Astrocyte (in vitro differentiated cells and primary cell): ENCODE results near the gene DNASE1L2.

Experiments
- CTCF ChIP-seq: IDR thresholded peaks from 2 replicates; pipeline ENCODE4 v1.5.1; 2011; ENCODE audit warnings: low read depth, mild to moderate bottlenecking, inconsistent platforms, low read length, moderate library complexity; ENCODE audit not compliant: insufficient read depth
- EZH2 ChIP-seq: IDR thresholded peaks from 2 replicates; pipeline ENCODE4 v1.6.1; 2012; ENCODE audit warnings: mild to moderate bottlenecking, low read length, inconsistent platforms; ENCODE audit not compliant: insufficient read depth

GRCh38 chr16:2238150-2238837 is 2.0 kb downstream of the DNASE1L2 start:
- TF ChIP-seq CTCF = no peak
- TF ChIP-seq EZH2 = no peak
